Tibial nerve (tissue), 4 donors: Measurements from ENCODE around the gene GTF2A1. TPM values are rescaled to one million over a fixed set of nuclear protein-coding genes. Genes with fewer than 3 reads are reported as not detected.

Experiments
- DNase-seq, 2 donors: peaks; one replicate each; pipeline ENCODE4 v3.0.0-alpha.2; 2019; ENCODE audit warnings: low spot score in 2 of 2
- H3K27ac ChIP-seq, 4 donors: fragments of 200-600 bp; sonication (generic) in 3 of 4; one replicate each; pipeline ENCODE4 v1.5.1; 2017 to 2019; ENCODE audit warnings: mild to moderate bottlenecking in 1 of 4
- H3K27me3 ChIP-seq, 2 donors: fragments of 200-600 bp; sonication (generic) in 1 of 2; one replicate each; pipeline versions ENCODE4 v1.5.1 to v1.6.0; 2017 to 2019
- H3K36me3 ChIP-seq, 3 donors: fragments of 200-600 bp; sonication (generic); one replicate each; pipeline ENCODE4 v1.5.1; 2018 to 2019
- H3K4me1 ChIP-seq, 4 donors: fragments of 200-600 bp; sonication (generic) in 3 of 4; one replicate each; pipeline ENCODE4 v1.5.1; 2017 to 2019
- H3K4me3 ChIP-seq, 4 donors: fragments of 200-600 bp; sonication (generic) in 3 of 4; one replicate each; pipeline ENCODE4 v1.5.1; 2017 to 2019; ENCODE audit warnings: mild to moderate bottlenecking in 1 of 4, moderate library complexity in 1 of 4
- H3K9me3 ChIP-seq, 4 donors: fragments of 200-600 bp; sonication (generic) in 3 of 4; one replicate each; pipeline ENCODE4 v1.5.1; 2017 to 2019
- EP300 ChIP-seq, 2 donors: sonication (generic); formaldehyde crosslinking; IDR thresholded peaks; one replicate each; pipeline ENCODE4 v1.6.1; 2017; ENCODE audit warnings: antibody characterized with exemption in 2 of 2, mild to moderate bottlenecking in 1 of 2
- POLR2A ChIP-seq, 2 donors: fragments of 450-650 bp; IDR thresholded peaks; one replicate each; pipeline ENCODE4 v1.6.1; 2017; ENCODE audit warnings: antibody characterized with exemption in 2 of 2, mild to moderate bottlenecking in 2 of 2, moderate library complexity in 2 of 2
- WGBS, 2 donors: methylation state at CpG; one replicate each; pipeline ENCODE4 v1.1.5; 2018; 5-methylcytosine and 5-hydroxymethylcytosine counted together
- total RNA-seq, 4 donors: library from RNA; depleted of rRNA; stranded (reverse); fragments of >200 nt; gene quantifications; one replicate each; pipeline ENCODE4 v1.1.0, GENCODE V29; 2016
- TF ChIP-seq, protein P1 (sequence below), 5 experiments: fragments of 200-600 bp in 3 of 5; fragments of 450-650 bp in 2 of 5; sonication (generic) in 3 of 5; IDR thresholded peaks; one replicate each; pipeline ENCODE4 v1.5.1; 2016 to 2019; ENCODE audit warnings: antibody characterized with exemption in 5 of 5, mild to moderate bottlenecking in 3 of 5, moderate library complexity in 2 of 5

Gene GTF2A1
- total RNA-seq, 4 donors from 2014 or later, result 20.7 to 27.3 (median 26.2) TPM

DNA sequence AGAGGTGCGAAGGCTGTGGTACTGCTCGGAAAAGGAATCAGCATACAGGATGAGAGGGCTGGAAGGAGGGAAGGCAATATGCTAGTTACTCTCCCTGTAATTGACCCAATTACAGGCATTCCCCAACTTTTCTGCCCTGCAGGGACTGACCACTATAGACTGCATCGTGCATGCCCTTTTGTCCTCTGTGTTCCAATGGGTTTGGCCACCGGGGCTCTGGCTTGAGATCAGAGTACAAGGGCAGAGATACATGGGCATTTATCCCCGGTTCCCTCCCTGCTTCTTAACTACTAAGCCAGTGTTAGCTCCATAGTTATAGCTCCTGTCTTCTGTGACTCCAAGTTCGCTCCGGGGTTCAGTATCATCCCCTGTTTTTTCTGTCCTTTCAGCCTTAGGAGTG is 59.7 kb downstream of the GTF2A1 start:
- no peak for DNase-seq
- Histone ChIP-seq H3K4me3 (no peak overlapping the region), H3K9me3 (no peaks in the 10 kb centered on the region), H3K4me1 (no peaks in the 10 kb centered on the region), H3K36me3 (no peaks in the 10 kb centered on the region), H3K27ac (no peak overlapping the region), H3K27me3 (no peaks in the 10 kb centered on the region)
- TF ChIP-seq POLR2A (IDR thresholded peaks at IDR 0.05) (no peak), EP300 (IDR thresholded peaks at IDR 0.05) (no peak)
- TF ChIP-seq, protein P1, sequence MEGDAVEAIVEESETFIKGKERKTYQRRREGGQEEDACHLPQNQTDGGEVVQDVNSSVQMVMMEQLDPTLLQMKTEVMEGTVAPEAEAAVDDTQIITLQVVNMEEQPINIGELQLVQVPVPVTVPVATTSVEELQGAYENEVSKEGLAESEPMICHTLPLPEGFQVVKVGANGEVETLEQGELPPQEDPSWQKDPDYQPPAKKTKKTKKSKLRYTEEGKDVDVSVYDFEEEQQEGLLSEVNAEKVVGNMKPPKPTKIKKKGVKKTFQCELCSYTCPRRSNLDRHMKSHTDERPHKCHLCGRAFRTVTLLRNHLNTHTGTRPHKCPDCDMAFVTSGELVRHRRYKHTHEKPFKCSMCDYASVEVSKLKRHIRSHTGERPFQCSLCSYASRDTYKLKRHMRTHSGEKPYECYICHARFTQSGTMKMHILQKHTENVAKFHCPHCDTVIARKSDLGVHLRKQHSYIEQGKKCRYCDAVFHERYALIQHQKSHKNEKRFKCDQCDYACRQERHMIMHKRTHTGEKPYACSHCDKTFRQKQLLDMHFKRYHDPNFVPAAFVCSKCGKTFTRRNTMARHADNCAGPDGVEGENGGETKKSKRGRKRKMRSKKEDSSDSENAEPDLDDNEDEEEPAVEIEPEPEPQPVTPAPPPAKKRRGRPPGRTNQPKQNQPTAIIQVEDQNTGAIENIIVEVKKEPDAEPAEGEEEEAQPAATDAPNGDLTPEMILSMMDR (IDR thresholded peaks at IDR 0.05), result no peak
- 75 to 78% methylated on average over 7 of the region's 7 CpGs for WGBS, 2 donors

DNA sequence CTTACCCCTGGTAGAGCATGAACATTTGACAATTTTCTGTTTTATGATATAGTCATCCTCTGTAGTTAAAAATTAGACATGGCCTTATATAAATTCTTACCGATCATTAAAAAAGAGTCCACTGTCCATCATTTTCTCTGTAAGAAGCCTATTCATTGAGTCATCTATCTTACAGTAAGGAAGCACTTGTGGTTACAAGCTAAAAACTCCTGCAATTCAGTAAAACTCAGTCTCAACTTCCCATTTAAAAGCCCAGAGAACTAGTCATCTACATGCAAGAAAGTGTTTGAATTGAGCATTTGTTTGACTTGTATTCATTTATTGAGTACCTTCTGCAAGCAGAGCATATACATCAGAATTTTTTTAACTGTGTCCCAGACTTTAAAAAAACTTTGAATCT is 63.3 kb downstream of the GTF2A1 start:
- TF ChIP-seq POLR2A (IDR thresholded peaks at IDR 0.05) (no peak), EP300 (IDR thresholded peaks at IDR 0.05) (no peak)
- TF ChIP-seq, protein P1 (IDR thresholded peaks at IDR 0.05), result no peak
- no peaks in the 10 kb centered on the region for H3K4me1 ChIP-seq
- no peak overlapping the region for H3K4me3 ChIP-seq
- no peaks in the 10 kb centered on the region for H3K36me3 ChIP-seq
- WGBS, 2 donors, result 42 to 64% methylated on average over 1 of the region's 1 CpG
- no peak overlapping the region for H3K27ac ChIP-seq
- no peaks in the 10 kb centered on the region for H3K9me3 ChIP-seq
- H3K27me3 ChIP-seq, result no peaks in the 10 kb centered on the region
- DNase-seq, result no peak

DNA sequence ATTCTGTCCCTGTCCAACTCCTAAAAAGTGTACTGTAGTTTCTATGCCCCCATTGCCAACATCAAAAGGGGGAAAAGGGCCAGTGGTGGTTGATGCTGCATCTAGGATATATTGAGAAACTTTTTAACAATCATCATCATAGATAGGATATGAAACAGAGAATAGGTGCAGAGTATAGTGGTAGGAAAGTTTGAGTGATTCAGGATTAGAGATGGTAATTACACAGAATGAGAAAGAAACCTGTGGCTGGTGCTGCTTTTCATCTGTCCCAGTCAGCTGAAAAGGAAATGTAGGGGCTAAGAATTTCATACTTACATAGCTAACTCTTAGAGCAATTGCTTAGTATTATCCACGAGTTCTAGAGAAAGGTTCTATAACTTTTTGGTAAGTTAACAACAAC is 67.6 kb downstream of the GTF2A1 start:
- Histone ChIP-seq H3K27me3 (no peaks in the 10 kb centered on the region), H3K36me3 (no peaks in the 10 kb centered on the region), H3K9me3 (no peaks in the 10 kb centered on the region), H3K27ac (no peak overlapping the region), H3K4me3 (no peak overlapping the region), H3K4me1 (no peaks in the 10 kb centered on the region)
- DNase-seq, result no peak
- WGBS, 2 donors, result 82 to 83% methylated on average over 1 of the region's 1 CpG
- TF ChIP-seq, protein P1 (IDR thresholded peaks at IDR 0.05), result no peak
- no peak for TF ChIP-seq EP300 (IDR thresholded peaks at IDR 0.05)
- no peak for TF ChIP-seq POLR2A (IDR thresholded peaks at IDR 0.05)

DNA sequence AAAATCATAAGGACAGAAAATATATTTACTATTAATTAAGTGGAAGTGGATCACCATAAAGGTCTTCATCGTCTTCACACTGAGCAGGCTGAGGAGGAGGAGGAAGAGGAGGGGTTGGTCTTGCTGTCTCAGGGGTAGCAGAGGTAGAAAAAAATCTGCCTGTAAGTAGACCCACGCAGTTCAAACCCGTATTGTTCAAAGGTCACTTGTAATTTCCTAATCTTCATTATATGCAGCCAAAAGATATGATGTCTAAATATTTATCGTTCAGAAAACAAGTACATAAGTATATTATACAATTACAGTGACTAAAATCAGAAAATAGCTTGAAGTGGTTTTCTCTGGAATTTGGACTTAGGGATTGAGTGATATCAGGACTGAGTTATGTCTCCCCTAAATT is 72.1 kb downstream of the GTF2A1 start:
- TF ChIP-seq EP300 (IDR thresholded peaks at IDR 0.05) (no peak), POLR2A (IDR thresholded peaks at IDR 0.05) (no peak)
- TF ChIP-seq, protein P1 (IDR thresholded peaks at IDR 0.05), result no peak
- H3K36me3 ChIP-seq, result no peaks in the 10 kb centered on the region
- H3K4me1 ChIP-seq, result no peaks in the 10 kb centered on the region
- no peaks in the 10 kb centered on the region for H3K27me3 ChIP-seq
- WGBS, 2 donors, result 58 to 62% methylated on average over 4 of the region's 4 CpGs
- DNase-seq, result no peak
- no peak overlapping the region for H3K4me3 ChIP-seq
- no peak overlapping the region for H3K27ac ChIP-seq
- no peaks in the 10 kb centered on the region for H3K9me3 ChIP-seq

DNA sequence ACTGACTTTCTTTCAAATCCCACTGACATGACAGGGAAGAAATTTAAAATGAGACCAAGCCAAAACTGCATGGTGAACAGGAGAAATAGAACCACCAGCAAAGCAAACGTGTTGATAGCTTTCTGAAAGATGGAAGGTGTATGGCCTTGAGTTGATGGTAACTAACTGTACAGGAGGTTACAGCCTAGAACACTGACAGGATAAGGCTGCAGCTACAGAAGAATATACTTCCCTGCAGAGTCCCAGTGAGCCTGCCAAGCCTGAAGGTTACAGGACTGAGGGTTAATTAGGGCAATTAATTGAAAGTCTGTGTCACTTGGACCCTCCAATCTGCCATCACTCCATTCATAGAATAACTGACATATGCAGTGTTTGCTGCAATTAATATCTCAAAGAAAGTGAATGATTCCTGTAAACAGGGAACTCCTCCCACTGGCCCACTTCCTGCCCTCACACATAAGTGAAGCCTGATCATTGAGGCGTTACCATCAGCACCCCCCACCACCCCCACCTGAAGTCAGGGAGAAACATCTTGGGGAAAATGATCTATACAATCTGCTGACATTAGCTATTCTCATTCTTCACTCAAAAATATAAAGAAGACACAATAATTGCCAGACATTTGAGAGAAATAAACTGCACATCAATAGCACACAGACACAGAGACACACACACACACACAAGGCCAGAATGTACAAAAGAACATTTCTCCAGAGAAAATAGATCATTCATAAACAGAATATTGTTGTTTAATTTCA is 73.4 kb downstream of the GTF2A1 start:
- Histone ChIP-seq H3K4me3 (no peak overlapping the region), H3K27ac (no peak overlapping the region), H3K4me1 (no peaks in the 10 kb centered on the region), H3K27me3 (no peaks in the 10 kb centered on the region), H3K36me3 (no peaks in the 10 kb centered on the region), H3K9me3 (no peaks in the 10 kb centered on the region)
- no peak for TF ChIP-seq POLR2A (IDR thresholded peaks at IDR 0.05)
- TF ChIP-seq, protein P1 (IDR thresholded peaks at IDR 0.05), result no peak
- no peak for TF ChIP-seq EP300 (IDR thresholded peaks at IDR 0.05)
- 40 to 53% methylated on average over 2 of the region's 2 CpGs for WGBS, 2 donors
- DNase-seq, result no peak
